ENCODE results near the gene CHD9.

DNA sequence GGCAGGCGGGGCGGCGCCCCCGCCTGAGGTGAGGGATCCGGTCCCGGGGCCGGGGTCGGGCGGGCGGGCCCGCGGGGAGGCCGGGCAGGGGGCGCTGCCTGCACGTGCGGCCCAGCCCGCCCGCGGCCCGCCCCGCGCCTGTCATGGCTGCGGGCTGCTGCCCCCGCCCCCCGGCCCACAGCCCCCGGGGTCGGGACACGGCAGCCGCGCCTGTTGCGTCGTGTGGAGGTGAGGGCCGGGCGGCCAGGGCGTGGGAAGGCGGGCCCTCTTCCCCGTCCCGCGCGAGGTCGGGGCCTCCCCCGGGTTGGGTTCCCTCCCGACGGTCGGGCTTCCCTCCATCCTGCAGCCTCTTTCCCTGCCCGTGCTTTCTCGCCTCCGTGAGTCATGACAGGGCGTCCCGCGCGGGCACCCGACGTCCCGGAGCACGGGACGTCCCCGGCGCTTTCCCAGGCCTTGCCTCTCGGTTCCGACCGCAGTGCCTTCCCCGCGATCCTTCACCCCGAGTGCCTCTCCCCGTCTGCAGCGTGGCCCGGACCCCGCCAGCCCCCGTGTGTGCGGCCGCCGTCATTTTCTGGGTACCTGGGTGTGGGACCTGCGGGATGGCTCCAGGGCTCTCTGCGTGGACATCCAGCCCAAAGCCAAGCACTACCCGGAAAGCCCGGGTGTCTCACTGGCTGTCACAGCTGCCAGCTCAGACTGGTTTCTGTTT, 76.7 kb downstream of the CHD9 start:
- TF ChIP-seq, protein P1, sequence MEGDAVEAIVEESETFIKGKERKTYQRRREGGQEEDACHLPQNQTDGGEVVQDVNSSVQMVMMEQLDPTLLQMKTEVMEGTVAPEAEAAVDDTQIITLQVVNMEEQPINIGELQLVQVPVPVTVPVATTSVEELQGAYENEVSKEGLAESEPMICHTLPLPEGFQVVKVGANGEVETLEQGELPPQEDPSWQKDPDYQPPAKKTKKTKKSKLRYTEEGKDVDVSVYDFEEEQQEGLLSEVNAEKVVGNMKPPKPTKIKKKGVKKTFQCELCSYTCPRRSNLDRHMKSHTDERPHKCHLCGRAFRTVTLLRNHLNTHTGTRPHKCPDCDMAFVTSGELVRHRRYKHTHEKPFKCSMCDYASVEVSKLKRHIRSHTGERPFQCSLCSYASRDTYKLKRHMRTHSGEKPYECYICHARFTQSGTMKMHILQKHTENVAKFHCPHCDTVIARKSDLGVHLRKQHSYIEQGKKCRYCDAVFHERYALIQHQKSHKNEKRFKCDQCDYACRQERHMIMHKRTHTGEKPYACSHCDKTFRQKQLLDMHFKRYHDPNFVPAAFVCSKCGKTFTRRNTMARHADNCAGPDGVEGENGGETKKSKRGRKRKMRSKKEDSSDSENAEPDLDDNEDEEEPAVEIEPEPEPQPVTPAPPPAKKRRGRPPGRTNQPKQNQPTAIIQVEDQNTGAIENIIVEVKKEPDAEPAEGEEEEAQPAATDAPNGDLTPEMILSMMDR (IDR thresholded peaks at IDR 0.05): no peak
- TF ChIP-seq EZH2 (IDR thresholded peaks at IDR 0.05): no peak
